ENCODE results near the gene ZNF532.

- TF ChIP-seq CTCF (IDR thresholded peaks at IDR 0.05; ENCODE audit: low read depth, low read length) (no peak), MAX (IDR thresholded peaks at IDR 0.05; ENCODE audit: low read depth, low read length) (no peak), MYC (IDR thresholded peaks at IDR 0.05; ENCODE audit: low read depth, low read length) (no peak), POLR2A (IDR thresholded peaks at IDR 0.05; ENCODE audit: extremely low read depth, insufficient read length) (no peak)
Measured at GRCh38 chr18:59033974-59034373, 169.3 kb downstream of the ZNF532 start.
